ENCODE data around the gene SLN.

SLN gene

DNA sequence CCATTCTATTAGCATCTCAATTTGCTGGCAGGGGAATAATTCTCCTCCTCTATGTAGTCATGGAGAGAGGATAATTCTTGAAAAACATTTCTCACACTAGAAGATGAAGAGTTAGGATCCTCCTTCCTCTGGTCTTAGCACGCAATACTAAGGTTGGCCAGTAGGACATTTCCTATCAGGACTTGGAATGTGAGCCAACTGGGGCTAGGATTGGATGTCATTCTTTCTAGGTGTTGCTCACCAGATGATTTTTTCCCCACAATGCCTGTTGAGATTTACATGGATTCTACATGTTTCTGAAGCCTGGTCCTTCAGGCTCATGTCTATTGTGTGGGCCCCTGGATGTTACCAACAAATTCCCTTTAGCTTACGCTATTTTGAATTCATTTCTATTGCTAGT lies 28.0 kb downstream of the SLN start:
- no peak for DNase-seq (ENCODE audit: low read depth in 2 of 2)

DNA sequence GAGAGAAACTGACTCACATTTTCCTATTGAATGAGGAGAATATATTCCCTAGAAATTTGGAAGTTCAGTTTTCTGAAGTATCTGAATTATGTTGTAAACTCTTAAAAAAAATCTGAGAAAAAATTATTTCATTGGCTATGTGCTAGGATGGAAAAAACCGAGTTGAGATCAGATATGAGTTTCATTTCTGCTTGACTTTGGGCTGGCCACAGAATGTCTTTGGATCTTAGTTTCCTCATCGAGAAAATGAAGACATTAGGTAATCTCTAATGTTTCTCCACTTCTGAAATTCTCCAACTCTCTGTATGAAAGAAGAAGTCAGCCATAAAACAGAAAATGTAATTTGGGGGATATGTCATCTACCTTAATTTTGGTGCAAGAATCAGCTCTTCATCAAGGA lies 28.8 kb downstream of the SLN start:
- DNase-seq (ENCODE audit: low read depth in 2 of 2) = no peak

DNA sequence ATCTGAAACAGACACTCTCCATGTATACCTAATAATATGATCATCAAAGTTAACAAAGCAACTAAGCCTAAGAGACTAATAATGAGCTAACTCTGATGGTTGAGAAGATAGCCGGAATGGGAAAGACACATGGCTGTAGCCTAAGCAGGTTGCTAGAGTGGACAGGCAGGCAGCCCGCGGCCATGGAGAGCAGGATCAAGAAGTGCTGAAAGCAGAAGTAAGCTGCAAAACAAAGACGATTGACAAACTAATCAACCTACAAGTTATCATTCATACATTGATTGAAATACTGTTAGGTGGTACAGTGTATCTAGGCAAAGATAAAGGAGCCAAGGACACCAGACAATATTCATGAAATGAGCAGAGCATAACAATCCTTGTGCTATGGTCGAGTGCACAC lies 29.3 kb downstream of the SLN start:
- no peak for DNase-seq (ENCODE audit: low read depth in 2 of 2)

DNA sequence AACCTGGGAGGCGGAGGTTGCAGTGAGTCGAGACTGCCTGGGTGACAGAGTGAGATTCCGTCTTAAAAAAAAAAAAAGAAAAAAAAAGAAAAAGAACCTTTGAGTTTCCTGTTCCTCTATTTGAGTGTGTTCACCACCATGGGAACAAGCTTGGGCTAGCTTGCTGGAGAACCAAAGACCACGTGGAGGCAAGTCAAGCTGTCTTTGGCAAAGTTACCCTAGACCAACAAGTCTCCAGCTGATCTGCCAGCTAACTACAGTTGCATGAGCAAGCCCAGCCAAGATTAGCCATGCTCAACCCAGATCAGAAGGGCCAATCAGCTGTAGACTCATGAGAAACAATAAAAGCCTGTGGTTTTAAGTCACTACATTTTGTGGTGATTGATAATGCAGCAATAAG lies 29.7 kb downstream of the SLN start:
- DNase-seq (ENCODE audit: low read depth in 2 of 2) = no peak

DNA sequence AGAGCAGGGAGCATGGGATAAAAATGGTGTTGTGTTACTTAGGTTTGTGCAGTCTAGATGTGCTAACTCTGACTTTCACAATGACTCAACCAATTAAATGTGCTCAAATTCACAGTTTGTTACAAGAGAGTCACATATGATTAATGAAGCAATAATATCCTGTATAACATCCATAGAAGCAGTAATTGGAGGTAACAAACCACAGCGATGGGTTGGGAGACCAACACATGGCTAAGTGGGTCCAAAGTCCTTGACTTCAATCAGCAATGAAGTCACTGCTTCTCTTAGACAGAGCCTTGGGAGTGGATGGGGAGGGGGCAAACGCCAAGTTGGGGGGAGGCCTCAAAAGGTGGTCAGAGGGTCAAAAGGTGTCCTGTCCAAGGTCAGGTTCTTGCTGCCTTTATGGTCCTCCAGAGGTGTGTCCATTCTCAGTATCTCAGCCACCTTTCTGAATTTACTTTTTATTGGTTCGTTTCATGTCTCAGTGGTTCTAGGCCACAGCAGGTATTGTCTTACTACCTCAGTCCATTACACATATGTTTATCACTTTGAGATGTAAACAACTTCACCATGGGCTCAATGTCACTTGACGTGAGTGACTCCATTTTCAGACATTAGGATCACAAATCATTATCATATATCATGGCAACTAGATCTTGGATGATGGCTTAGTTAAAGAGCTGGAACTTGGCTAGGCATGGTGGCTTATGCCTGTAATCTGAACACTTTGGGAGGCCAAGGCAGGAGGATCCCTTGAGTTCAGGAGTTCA lies 32.4 kb downstream of the SLN start:
- DNase-seq (ENCODE audit: low read depth in 2 of 2) = no peak

DNA sequence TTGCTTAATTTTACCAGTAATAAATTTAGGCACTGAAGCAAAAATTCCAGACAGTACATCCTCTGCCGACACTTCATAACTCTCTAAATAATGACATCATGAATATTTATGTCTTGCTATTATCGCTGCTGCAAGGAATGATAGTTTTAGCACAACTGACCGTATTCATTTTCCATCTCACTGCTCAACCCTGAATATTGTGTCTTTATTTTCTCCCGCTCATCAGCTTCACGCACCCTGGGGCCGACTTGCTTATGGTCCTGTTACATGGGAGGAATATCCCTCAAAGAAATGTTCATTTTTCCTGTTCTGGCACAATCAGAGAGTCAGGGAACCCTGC lies 33.3 kb downstream of the SLN start:
- DNase-seq (ENCODE audit: low read depth in 2 of 2) = no peak

DNA sequence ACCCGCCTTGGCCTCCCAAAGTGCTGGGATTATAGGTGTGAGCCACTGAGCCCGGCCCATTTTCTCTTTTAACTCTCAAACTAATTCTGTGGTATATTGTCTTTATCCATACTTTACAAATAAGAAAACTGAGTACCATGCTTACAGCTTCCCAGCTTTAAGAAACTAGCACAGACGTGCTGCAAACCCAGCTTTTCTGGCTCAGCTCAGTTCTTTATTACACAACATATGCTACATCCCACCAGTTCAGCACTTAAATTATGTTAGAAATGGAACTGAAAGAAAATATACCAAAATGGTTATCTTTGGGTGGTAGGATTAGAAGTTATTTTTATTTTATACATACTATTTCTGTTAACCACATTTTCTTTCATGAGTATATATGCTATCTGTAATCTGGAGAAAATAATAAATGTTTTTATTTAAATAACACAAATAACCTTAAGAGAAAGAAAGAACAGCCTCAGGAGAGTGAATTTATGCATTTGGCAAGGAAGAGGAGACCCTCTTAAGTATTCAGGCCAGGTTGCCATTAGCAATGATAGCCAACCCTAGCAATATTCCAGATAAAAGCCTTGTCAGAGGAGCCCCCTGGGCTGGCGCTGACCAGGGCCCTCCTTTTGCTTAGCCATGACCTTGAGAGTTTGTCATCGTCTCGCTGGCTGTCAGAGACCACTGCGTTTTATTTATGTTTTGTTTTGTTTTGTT lies 33.8 kb downstream of the SLN start:
- DNase-seq (ENCODE audit: low read depth in 2 of 2) = no peak

DNA sequence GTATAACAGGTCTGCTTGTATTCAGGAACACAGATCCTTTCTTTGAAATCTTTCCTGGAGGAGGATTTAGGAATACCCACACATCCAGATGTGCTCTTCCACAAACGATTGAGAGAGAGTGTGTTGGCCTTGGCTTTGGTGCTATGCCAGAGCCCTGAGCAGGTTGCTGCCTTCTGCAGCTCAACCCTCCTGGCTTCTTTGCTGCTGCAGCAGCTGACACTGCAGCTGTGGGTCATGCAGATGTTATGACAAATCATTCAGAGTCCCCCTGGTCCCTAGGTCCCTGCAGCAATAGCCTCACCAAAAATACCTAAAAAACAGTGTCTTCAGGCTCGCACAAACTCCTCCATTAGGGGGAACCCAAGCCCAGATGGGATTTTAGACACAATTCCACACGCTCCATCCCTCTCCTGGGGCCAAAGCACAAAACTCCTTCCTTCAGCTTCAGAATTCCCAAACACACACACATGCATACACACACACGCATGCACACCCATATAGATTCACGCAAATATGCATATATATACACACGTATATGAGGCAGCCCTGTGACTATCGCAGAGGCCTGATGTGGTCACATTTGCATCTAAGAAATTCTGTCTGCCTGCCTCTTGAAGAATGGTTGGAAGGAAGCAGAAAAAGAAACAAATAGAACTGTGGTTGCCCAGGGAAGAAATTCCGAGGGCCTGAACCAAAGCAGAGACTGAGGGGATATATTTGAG lies 35.4 kb downstream of the SLN start:
- DNase-seq (ENCODE audit: low read depth in 2 of 2) = no peak

DNA sequence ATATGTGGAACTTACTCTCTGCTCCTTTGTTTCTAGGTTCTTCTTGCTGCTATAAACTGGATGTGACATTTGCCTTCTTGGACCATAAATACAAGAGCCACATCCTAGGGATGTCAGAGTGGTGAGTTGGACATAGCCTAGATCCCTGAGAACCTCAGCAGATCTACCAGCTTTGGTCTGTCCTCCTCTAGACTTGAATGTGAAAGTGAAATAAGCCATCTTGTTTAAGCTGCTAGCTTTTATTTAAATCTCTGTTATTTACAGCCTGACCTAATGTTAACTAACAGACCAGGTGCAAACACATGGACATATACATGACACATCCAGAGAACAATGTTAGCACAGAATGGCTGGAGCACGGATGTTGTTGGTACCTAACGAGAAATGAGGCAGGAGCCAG lies 36.0 kb downstream of the SLN start:
- no peak for DNase-seq (ENCODE audit: low read depth in 2 of 2)

DNA sequence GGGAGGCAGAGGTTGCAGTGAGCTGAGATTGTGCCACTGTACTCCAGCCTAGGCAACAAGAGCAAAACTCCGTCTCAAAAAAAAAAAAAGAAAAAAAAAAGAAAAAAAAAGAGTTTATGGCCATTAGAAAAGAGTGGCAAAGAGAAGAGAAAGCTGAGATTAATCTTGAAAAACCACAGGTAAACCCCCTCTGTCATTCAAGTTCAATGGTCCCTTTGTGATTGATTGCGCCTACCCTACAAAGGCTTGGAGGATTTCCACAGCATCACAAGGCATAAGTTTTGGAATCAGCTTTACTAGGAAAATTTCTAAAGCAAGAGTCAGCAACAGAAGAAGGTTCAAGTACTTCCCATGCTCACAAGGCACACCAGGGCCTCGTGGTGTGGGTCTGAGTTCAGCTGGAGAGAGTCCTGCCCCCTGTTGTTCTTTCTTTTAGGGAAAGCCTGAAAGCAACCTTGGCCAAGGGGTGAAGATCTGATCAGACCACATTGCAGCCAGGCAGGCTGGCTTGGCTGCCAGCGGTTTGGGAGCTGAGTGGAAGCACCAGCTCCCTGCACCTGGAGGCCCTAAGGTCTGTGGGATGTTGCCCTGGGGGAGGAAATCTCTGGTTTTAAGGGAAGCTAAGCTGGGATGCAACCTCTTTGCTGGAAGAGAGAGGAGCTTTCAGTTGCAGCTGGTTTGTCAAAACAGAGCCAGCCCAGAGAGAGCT lies 41.8 kb downstream of the SLN start:
- DNase-seq (ENCODE audit: low read depth in 2 of 2) = no peak

DNA sequence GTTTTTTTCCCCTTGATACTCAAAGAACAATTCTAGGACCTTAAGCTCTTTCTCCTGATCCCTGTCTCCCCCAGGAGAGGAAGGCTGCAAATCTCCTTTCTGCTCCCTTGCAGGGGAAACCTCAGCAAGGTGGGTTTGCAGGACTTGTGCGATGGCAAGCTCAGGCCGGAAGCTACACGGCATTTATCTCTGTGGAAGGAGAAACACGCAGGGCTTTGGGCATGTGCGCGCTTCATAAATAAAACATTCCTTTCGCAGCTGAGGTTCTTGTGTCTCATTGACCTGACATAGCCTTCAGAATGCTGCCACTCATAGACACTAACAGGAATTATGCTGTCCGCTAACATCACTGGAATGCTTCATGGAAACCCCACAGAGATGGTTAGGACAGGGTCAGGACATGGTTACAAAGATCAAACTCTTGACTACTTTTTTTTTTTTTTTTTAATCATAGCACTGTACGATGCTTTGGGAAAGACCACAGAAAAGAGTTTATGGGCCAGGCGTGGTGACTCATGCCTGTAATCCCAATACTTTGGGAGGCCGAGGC lies 42.6 kb downstream of the SLN start:
- DNase-seq (ENCODE audit: low read depth in 2 of 2) = no peak

DNA sequence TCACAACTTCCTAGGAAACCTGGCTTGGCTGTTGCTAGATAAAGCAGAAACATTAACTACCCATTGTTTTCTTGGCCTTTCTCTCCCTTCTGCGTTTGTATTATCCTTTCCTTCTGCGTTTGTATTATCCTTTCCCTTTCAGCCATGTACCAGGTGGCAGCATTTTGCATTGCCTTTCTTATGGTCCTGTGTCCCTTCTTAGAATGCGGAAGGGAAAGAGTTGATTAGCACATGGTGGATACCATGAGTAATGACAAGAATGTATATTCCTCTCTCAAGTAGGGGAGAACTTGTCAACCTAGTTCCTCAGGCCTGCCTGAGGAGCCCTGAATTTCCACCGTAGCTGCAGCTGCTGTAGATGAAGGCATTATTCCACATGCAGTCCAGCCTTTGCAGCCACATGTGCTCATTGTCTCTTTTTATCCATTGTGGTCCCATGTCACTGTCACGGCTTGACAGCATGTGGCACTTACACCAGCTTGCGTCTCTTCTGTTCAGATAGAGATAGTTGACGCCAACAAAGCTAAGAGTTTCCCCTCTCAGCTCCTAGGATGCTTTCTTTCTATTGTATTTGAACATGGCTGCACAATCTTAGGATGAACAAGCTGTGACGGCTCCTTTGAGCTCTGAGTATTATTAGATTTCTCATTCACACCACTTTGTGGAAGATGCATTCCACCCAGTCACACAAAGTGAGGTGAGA lies 44.8 kb downstream of the SLN start:
- no peak for DNase-seq (ENCODE audit: low read depth in 2 of 2)

DNA sequence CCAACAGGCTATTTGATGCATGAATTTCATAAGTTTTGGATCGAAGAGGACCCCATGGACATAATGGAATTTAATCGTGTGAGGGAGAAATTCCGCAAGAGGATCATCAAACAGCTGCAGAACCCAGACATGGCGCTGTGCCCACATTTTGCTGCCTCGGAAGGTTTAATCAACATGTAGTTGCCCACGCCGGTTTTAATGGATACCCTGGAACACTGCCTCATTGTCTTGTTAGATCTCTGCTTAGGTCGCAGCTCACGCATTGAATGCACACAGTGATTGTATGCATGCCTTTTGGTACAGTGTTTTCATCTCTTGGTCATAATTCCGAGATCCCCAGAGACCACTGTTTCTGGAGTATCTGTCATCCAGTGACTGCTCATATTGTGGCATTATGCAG lies 46.8 kb downstream of the SLN start:
- DNase-seq (ENCODE audit: low read depth in 2 of 2) = no peak

DNA sequence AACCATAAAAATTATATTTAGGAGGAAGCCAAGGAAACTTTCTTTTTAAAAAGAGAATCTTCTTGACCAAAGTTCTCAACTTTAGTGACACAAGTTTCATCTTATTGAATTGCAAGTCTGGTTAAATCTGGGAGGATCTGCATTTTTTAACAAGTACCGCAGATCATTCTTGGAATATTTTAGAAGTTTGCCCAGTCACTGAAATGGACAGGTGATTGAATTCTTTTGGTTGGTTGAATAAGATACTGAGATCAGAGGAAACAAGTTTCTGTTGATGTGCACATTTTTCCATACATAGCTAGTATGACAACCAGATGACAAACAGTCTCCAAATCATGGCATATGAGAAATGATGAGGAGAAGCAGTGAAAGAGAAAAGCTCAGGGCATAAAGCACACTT lies 50.2 kb downstream of the SLN start:
- DNase-seq (ENCODE audit: low read depth in 2 of 2) = no peak

DNA sequence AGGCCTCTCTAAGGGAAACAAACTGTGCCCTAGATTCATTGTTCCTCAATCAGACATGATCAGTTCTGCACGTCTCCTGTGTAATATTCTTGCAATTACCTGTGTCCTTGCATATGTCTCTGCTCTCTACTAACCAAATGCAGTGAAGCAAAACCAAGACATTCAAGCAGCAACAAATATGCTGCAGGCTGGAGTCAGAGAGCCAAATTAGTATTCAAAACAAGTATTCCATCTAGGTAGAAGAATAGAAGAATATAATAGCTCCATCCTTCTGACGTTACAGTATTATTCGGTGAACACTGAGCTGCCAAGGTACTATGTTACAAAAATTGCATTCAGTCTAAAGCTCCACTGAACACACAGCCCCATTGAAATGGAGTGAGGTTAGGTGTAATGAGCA lies 51.8 kb downstream of the SLN start:
- no peak for DNase-seq (ENCODE audit: low read depth in 2 of 2)

DNA sequence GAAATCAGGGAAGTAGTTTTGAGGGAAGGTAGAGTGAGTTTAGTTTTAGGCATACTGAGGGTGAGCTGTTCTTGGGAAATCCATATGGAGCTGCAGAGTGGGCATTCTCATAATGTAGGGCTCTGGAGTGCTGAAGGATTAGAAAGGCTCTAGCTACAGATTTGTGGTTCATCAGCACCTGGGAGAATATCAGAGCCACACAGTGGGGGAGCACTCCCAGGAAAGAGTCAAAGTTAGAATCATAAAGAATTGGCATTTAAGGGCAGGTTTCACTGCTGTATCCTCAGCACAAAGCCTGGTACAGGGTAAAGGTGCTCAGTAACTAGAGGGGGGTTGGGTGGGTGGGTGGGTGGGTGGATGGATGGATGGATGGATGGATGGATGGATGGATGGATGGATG lies 52.5 kb downstream of the SLN start:
- DNase-seq (ENCODE audit: low read depth in 2 of 2) = no peak

Measured in stimulated activated CD4-positive, alpha-beta T cell treated with anti-CD3 and anti-CD28 coated beads, Interleukin-12 subunit alpha, Interleukin-12 subunit beta, amount 100 ng/mL, for 24 hours (primary cell).